ENCODE data around the gene PPP4R1. TPM values are rescaled to one million over a fixed set of nuclear protein-coding genes. Genes with fewer than 3 reads are reported as not detected.
A peak's percentile ranks its signal among the peaks of the same experiment; 100 is the strongest.

PPP4R1 gene, protein sequence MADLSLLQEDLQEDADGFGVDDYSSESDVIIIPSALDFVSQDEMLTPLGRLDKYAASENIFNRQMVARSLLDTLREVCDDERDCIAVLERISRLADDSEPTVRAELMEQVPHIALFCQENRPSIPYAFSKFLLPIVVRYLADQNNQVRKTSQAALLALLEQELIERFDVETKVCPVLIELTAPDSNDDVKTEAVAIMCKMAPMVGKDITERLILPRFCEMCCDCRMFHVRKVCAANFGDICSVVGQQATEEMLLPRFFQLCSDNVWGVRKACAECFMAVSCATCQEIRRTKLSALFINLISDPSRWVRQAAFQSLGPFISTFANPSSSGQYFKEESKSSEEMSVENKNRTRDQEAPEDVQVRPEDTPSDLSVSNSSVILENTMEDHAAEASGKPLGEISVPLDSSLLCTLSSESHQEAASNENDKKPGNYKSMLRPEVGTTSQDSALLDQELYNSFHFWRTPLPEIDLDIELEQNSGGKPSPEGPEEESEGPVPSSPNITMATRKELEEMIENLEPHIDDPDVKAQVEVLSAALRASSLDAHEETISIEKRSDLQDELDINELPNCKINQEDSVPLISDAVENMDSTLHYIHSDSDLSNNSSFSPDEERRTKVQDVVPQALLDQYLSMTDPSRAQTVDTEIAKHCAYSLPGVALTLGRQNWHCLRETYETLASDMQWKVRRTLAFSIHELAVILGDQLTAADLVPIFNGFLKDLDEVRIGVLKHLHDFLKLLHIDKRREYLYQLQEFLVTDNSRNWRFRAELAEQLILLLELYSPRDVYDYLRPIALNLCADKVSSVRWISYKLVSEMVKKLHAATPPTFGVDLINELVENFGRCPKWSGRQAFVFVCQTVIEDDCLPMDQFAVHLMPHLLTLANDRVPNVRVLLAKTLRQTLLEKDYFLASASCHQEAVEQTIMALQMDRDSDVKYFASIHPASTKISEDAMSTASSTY
- 114 TPM for total RNA-seq
- long read RNA-seq, transcript PPP4R1-202 (20 exons, 3,885 nt): major isoform, 36 of 122 reads
- long read RNA-seq, transcript PPP4R1-203 (20 exons, 3,925 nt): minor isoform, 19 of 122 reads
- long read RNA-seq, partial matches to known transcripts: 34 of 122 reads
- long read RNA-seq, other reads (novel, unspliced or antisense): 31 of 122 reads

DNA sequence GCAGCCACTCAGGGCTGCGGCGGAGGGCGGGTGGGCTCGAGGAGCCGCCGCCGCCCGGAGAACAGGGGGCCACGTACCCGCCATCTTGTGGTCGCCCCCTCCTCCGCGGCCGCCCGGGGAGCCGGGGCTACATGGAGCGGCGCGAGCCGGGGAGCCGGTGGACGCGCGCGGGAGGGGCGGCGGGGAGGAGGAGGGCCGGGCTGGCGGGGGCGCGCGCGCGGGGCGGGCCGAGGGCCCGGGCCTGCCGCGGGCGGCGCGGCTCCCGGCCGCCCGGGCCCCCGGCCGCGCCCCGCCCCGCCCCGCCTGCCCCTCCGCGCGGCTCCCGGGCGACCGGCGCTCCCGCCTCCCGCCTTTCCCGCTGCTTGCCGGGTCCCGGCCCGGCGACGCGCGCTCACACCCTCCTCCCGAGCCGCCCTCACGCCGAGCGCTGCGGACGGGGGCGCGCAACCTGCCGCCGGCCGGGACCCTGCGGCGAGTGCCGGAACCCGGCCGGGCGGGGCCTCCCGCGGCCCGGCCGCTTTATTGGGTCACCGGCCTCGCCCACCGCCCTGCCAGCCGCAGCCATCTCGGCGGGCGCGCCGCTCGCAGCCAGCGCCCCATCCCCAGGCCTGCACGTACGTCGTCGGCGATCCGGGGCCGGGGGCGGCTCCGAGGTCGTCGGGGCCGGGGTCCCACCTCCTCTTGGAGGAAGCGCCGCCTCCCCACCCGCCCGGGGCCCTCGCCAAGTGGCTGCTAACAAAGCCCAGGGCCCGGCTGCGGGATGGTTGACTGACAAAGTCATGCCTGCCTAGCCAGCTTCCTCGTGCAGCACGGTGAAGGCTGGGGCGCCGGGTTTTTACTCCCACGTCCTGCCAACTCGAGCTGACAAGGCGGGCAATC, at the start of gene PPP4R1:
TSS of gene PPP4R1 (minus strand) at position 159 of the 879 bp plus-strand sequence. CDS start at position 84, 75 bp downstream.
- peaks cover 18% of the 10 kb centered on the region for H3K36me3 ChIP-seq
- peaks cover 52% of the 10 kb centered on the region for H3K4me1 ChIP-seq
- H3K27ac ChIP-seq: peak within 1 kb of the TSS; percentile 98
- no peaks in the 10 kb centered on the region for H3K9me3 ChIP-seq
- peak within 1 kb of the TSS; percentile 77 for H3K4me3 ChIP-seq
- TF ChIP-seq, protein P1, sequence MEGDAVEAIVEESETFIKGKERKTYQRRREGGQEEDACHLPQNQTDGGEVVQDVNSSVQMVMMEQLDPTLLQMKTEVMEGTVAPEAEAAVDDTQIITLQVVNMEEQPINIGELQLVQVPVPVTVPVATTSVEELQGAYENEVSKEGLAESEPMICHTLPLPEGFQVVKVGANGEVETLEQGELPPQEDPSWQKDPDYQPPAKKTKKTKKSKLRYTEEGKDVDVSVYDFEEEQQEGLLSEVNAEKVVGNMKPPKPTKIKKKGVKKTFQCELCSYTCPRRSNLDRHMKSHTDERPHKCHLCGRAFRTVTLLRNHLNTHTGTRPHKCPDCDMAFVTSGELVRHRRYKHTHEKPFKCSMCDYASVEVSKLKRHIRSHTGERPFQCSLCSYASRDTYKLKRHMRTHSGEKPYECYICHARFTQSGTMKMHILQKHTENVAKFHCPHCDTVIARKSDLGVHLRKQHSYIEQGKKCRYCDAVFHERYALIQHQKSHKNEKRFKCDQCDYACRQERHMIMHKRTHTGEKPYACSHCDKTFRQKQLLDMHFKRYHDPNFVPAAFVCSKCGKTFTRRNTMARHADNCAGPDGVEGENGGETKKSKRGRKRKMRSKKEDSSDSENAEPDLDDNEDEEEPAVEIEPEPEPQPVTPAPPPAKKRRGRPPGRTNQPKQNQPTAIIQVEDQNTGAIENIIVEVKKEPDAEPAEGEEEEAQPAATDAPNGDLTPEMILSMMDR (IDR thresholded peaks at IDR 0.05): no peak
- H3K27me3 ChIP-seq (ENCODE audit: low read depth): no peaks in the 10 kb centered on the region
- DNase-seq (peak; percentile 90), ATAC-seq (peak; percentile 75 to 81)
- intact Hi-C loops (cut with DNase I): no loop called here

DNA sequence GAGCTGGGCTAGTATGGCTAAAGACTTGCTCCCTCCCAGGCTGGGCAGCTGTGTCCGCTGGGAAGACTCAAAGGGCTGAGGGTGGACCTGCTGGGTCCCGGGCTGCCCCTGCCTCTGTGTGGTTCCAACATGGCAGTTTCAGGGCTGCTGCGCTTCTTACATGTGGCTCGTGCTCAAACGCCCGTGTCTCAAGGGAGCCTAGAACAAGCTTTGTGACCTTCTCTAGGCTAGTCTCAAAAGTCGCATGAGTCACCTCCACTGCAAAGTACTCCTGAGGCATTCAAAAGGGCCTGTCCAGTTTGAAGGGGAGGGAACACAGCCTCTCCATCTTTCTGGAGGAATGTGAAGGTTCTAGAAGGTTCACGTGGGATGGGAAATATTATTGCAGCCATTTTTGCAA, 49.0 kb upstream of the PPP4R1 start:
- intact Hi-C loops (cut with DNase I): no loop called here
- Histone ChIP-seq H3K4me1 (no peaks in the 10 kb centered on the region), H3K36me3 (no peaks in the 10 kb centered on the region), H3K9me3 (no peaks in the 10 kb centered on the region), H3K4me3 (no peak overlapping the region), H3K27ac (peak overlapping the region; percentile 54), H3K27me3 (ENCODE audit: low read depth) (no peaks in the 10 kb centered on the region)
- TF ChIP-seq, protein P1 (IDR thresholded peaks at IDR 0.05): no peak
- ATAC-seq (peak; percentile 81 to 91), DNase-seq (peak; percentile 50)

DNA sequence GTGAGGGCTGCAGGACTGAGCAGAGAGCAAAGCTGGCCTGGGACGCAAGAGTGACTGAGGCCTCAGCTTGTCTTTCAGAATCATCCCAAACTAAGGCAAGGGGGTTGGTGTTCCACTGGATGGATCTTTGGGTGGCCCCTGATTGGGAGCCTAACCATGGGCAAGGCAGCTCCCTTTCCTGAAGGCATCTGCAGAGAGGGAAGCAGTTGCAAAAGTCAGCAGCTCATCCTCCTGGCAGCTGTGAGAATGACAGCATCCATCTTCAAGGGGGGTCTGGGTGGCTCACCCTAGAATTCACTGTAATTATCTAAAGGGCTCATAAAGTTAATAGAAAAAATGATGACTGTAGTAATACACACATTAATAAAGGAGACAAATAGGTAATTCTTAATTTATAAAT, 47.2 kb upstream of the PPP4R1 start:
- no peak for DNase-seq
- H3K4me3 ChIP-seq: no peak overlapping the region

DNA sequence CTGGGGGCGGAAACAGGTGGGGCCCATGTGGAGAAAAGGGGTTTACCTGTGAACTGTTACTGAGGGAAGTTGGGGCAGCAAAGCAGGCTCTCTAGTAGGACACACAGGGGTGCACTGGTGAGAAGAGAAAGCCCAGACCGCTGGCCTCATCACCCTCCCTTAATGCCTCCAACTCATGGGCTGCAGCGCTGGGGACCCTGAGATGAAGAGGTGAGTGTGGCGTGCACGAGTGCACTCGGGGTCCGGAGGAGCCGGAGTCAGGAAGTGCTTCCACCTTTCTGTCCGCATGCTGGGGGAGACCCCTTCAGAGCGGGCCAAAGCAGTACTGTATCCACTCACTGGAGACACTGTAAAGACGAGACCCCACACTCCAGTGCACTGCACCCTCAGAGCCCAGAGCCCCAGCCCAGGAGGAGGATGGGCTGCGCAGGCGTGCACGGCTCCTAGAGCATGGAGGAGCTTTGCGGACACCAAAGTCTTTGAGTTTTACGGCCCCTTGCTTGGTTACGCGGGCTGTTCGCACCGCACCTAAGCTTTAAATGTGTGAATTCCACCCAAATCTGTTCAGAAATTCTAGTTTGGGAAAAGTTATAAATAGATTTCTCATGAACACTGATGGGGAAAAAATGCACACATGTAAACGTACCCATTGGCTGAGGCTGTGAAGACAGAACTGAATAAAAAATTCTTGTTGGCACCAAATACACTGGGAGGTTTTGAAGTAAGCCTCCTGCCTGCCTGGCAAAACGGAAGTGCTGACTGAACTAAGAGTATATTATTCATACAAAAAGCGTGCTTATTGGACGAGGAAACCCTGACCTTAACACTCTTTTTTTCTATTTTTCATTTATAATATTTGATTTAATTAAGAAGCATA, 45.4 kb upstream of the PPP4R1 start:
- no peak for DNase-seq
- no peaks in the 10 kb centered on the region for H3K36me3 ChIP-seq
- TF ChIP-seq, protein P1 (IDR thresholded peaks at IDR 0.05): no peak
- no peak for ATAC-seq
- H3K4me1 ChIP-seq: no peaks in the 10 kb centered on the region
- no peak overlapping the region for H3K4me3 ChIP-seq
- no peaks in the 10 kb centered on the region for H3K27me3 ChIP-seq (ENCODE audit: low read depth)
- no peak overlapping the region for H3K27ac ChIP-seq
- H3K9me3 ChIP-seq: no peaks in the 10 kb centered on the region
- intact Hi-C loops (cut with DNase I): no loop called here

More for the DNA sequence above, 47.2 kb upstream of the PPP4R1 start:
- TF ChIP-seq, protein P1 (IDR thresholded peaks at IDR 0.05): no peak
- Histone ChIP-seq H3K27ac (no peak overlapping the region), H3K36me3 (no peaks in the 10 kb centered on the region), H3K27me3 (ENCODE audit: low read depth) (no peaks in the 10 kb centered on the region), H3K4me1 (no peaks in the 10 kb centered on the region), H3K9me3 (no peaks in the 10 kb centered on the region)
- intact Hi-C loops (cut with DNase I): no loop called here
- no peak for ATAC-seq
